ENCODE results near the gene CLEC2D.
A peak's percentile ranks its signal among the peaks of the same experiment; 100 is the strongest.
"Not testable (repeated sequence)": the region's sequence is repeated elsewhere in the genome, so short reads cannot be mapped to it uniquely, and the experiment has no call there.

CLEC2D gene, protein sequence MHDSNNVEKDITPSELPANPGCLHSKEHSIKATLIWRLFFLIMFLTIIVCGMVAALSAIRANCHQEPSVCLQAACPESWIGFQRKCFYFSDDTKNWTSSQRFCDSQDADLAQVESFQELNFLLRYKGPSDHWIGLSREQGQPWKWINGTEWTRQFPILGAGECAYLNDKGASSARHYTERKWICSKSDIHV

DNA sequence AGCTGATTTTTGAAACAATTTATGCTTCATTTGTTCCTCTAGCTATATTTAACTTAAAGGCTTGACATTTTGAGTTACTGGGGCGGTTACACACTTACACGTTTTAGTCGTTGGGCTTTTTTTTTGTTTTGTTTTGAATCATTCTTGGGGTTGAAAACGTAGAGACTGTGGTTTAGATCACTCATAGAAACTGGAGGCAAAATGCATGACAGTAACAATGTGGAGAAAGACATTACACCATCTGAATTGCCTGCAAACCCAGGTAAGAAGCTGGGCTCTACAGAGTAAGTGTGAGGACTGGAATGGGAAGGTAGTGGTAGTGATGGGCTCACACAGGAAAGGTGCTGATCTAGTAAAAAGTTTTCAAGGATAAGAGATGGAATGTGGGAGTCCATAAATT lies at the start of gene CLEC2D:
Gene CLEC2D (plus strand): TSS at position 180 of the 400 bp plus-strand sequence. CDS start 22 bp downstream, at position 202.
- DNase-seq = no peak

DNA sequence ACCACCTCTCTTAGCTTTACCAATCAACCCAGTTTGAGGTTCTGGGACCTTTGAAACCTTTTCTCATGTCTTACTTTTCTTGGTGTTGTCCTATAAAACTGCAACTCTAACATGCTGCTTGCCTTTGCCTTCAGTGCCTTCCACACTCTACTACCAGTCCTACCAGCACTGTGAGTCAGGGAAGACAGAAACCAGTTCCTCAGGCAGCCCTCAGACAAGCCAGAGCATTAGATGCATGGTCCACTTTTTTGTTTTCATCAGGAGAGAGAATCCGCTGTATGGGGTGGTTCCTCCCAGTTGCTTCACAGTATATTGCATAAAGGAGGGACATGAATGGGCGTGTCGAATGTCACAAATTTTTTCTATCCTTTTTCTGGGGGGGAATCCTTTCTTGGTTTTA lies 44.5 kb upstream of the CLEC2D start:
- no peak for DNase-seq

GRCh38 chr12:9626291-9626690 lies 43.2 kb upstream of the CLEC2D start:
- no peak for DNase-seq

DNA sequence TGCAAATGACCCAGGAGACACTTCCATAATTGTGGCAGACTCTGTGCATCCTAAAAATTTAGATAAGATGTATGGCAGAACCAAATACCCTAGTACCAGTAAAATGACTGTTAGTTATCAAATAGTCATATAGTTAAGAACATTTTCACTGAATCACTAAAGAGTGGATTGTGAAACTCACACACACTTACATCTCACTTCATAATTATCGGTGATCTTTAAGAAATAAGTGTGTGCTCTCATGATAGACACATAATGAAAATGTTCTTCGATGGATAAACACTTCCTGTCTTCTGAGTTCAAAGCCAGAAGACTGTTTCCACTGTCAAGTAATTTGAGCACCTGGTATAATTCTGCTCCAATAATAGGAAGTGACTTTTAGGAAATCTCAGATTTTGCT lies 42.7 kb upstream of the CLEC2D start:
- no peak for DNase-seq

DNA sequence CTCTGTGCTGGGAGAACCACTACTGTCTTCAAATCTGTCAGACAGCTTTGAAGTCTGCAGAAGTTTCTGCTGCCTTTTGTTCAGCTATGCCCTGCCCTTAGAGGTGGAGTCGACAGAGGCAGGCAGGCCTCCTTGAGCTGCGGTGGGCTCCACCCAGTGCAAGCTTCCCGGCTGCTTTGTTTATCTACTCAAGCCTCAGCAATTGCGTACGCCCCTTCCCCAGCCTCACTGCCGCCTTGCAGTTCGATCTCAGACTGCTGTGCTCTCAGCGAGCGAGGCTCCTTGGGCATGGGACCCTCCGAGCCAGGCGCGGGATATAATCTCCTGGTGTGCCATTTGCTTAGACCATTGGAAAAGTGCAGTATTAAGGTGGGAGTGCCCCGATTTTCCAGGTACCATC lies 36.7 kb upstream of the CLEC2D start:
- no peak for DNase-seq

- DNase-seq = no peak
Measured at GRCh38 chr12:9634177-9634803, 35.2 kb upstream of the CLEC2D start.

DNA sequence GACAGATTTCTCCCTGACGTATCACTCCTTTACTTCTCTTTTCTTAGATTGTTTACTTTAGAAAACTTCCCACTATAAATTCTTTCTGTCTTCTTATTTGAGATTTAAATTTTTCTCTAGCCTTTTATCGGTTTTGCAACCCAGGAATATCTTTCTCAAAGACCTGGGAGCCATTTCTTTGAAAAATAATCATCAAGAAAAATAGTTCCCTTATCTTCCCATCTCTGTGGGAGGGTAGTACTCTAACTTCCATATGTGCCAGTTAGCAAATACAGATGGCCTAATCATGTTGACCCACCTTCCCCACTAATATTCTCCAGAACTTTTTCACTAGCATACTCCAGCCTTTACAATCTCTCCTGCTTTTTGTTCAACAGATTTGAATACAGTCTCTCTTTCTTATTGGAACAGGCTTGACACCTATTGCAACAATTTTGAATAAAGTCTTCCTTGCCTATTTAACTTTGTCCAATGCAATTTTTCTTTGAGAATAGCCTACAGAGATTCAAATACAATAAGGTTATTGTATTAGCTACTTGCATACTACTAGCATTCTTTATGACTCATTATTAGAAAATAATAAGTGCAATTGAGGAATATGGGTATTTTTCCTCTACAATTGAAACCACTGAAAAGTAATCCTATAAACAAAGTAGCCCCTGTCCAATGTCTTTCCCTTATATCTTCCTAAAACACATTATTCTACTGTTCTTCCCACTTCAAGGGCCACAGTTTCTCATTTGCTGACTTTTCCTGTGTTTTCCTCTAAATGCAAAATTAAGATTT lies 34.4 kb upstream of the CLEC2D start:
- no peak for DNase-seq

DNA sequence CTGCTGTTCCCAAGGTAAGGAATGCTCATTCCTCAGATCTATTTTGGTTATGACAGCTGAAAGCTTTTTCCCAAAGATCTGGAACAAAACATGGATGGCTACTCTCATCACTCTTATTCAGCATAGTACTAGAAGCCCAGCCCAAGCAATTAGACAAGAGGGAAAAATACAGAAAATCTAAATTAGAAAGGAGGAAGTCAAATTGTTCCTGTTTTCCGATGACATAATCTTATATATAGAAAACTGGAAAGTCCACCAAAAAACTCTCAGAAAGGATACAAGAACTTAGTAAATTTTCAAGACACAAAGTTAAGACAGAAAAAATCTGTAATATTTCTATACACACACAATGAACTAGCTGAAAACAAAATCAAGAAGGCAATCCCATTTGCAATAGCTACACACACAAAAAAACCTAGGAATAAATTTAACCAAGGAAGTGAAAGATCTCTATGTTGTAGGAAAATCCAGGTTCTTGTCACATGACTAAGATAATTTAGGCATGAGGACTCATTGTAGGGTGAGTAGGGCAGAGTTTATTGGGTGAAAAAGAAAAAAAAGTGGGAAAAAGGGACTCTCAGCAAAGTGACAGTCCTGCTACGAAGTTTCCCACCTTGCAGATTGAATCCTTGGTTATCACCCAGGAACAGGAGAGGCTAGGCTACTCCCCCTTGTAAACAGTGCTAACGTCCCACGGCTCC lies 33.2 kb upstream of the CLEC2D start:
- DNase-seq = no peak

- no peak for DNase-seq
Measured at GRCh38 chr12:9636851-9637206, 32.7 kb upstream of the CLEC2D start.

- DNase-seq = no peak
Measured at GRCh38 chr12:9640024-9640423, 29.5 kb upstream of the CLEC2D start.

GRCh38 chr12:9642606-9643265 lies 26.8 kb upstream of the CLEC2D start:
- no peak for DNase-seq

- DNase-seq = no peak
Measured at GRCh38 chr12:9643266-9643660, 26.2 kb upstream of the CLEC2D start.

DNA sequence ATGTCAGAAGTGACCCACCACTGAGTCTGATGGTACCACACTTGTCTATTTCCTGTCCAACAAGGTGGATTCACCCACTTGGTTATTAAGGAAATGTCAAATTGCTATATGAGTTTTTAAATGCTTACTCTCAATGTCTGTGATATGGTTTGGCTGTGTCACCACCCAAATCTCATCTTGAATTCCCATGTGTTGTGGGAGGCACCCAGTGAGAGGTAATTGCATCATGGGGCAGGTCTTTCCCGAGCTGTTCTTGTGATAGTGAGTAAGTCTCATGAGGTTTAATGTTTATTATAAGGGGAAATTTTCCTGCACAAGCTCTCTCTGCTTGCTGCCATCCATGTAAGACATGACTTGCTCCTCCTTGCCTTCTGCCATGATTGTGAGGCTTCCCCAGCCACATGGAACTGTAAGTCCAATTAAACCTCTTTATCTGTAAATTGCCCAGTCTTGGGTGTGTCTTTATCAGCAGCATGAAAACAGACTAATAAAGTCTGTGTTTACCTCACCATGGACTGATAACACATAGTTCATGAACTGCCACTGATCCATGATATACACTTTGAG lies 24.4 kb upstream of the CLEC2D start:
- not testable (repeated sequence) for DNase-seq

- DNase-seq = no peak
Measured at GRCh38 chr12:9646794-9647781, 22.4 kb upstream of the CLEC2D start.

GRCh38 chr12:9647825-9648700 lies 21.4 kb upstream of the CLEC2D start:
- DNase-seq = peak; percentile 52

- no peak for DNase-seq
Measured at GRCh38 chr12:9648701-9649531, 20.6 kb upstream of the CLEC2D start.

DNA sequence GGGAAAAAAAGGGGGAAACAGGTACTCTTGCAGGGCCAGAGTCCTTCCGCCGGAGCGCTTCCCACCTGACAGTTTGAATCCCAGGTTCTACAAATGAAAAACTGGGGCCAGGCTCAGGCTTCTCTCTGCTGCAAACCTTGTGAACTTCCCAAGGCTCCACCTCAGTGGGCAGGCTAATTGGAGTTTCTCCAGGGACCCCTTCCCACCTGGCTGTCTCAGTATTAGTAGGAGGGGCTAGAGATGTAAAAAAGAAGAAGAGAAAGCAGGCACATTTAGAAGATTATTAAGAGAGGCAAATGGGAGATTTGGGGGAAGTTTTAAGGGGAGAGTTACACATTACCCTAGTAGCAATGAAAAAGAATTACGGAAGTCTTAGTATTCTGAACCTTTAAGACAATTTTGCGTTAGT lies 20.0 kb upstream of the CLEC2D start:
- DNase-seq = no peak

DNA sequence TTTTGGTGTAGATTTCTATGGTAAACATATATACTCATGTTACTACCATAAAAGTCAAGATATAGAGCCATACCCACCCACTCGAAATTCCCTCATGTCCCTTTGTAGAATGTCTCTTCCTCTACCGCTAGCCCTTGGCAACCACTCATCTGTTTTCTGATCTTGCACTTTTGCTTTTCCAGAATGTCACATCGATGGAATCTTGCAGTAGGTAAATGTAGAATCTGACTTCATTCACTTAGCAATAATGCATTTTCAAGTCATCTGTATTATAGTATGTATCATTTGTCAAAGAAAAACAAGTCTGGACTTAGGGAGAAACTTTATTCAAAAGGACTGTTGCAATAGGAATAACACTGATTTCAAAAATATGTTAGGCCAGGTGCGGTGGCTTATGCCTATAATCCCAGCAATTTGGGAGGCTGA lies 19.3 kb upstream of the CLEC2D start:
- no peak for DNase-seq

DNA sequence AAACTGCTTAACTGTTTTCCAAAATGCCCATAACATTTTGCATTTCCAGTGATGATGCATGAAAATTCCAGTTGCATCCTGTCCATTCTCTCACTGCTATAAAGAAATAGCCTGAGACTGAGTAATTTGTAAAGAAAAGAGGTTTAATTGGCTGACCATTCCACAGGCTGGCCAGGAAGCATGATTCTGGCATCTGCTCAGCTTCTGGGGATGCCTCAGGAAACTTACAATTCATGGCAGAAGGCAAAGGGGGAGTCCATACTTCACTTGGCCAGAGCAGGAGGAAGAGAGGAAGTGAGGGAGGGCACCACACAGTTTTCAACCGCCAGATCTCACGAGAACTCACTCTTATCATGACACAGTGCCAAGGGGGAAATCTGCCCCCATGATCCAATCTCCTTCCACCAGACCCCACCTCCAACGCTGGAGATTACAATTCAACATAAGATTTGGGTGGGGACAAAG lies 18.2 kb upstream of the CLEC2D start:
- DNase-seq = no peak

Data from NCI-H1436 (cell line).